HG03571 (cell line): Measurements from ENCODE around the gene METTL17.

Source experiments
- ATAC-seq: cut with Tn5 transposase; IDR thresholded peaks from one replicate; pipeline ENCODE4 v1.9.1; 2021; ENCODE audit not compliant: unreplicated experiment

Gene METTL17

DNA sequence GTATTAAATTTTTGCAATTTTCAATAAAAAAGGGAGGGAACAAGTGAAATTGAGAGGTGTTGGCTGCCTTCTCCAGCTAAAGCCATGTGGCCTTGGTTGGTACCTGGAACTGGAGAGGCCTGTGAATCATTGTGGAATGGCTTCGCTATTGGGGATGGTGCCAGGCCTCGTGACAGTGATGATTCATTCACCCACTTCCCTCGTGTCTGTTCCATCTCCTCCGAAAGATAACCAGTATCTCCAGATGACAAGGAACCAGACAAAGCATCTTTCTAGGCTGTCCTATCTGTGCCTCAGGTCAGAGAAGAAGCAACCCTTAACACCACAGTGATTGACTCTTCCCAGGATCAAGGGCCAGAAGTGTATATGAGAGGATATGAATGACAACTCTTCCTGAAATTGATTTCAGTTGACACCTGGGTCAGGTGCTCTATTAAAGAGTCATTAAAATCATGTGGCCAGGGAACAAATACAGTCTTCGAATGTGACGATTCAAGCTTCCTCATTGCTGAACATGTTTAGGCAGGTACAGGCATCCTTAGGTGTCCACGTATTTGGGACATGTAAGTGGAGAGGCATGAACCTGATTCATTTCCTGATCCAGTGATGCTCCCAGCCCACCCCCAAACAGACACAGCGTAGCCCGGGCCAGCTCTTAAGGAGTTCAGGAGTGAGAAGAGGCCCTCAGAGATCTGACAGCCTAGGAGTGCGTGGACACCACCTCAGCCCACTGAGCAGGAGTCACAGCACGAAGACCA is 52.1 kb downstream of the METTL17 start, which contains the start of gene RNASE7:
Gene RNASE7 (plus strand): TSS at position 687 of the 758 bp plus-strand sequence. CDS start 631 bp downstream, outside the sequence.
- no peak for ATAC-seq

DNA sequence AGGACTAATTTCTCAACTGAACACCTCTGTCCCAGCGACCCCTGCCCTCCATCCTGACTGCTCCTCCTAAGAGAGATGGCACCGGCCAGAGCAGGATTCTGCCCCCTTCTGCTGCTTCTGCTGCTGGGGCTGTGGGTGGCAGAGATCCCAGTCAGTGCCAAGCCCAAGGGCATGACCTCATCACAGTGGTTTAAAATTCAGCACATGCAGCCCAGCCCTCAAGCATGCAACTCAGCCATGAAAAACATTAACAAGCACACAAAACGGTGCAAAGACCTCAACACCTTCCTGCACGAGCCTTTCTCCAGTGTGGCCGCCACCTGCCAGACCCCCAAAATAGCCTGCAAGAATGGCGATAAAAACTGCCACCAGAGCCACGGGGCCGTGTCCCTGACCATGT is 53.1 kb downstream of the METTL17 start:
- no peak for ATAC-seq

DNA sequence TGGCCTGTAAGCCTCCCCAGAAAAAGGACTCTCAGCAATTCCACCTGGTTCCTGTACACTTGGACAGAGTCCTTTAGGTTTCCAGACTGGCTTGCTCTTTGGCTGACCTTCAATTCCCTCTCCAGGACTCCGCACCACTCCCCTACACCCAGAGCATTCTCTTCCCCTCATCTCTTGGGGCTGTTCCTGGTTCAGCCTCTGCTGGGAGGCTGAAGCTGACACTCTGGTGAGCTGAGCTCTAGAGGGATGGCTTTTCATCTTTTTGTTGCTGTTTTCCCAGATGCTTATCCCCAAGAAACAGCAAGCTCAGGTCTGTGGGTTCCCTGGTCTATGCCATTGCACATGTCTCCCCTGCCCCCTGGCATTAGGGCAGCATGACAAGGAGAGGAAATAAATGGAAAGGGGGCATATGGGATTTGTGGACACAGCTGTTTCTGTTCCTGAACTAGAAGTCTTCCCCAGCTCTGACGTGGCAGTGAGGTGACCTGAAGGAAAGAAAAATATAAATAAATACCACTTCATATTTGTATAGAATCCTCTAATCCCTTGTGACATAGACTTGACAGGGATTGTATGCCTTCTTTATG is 53.7 kb downstream of the METTL17 start:
- no peak for ATAC-seq

DNA sequence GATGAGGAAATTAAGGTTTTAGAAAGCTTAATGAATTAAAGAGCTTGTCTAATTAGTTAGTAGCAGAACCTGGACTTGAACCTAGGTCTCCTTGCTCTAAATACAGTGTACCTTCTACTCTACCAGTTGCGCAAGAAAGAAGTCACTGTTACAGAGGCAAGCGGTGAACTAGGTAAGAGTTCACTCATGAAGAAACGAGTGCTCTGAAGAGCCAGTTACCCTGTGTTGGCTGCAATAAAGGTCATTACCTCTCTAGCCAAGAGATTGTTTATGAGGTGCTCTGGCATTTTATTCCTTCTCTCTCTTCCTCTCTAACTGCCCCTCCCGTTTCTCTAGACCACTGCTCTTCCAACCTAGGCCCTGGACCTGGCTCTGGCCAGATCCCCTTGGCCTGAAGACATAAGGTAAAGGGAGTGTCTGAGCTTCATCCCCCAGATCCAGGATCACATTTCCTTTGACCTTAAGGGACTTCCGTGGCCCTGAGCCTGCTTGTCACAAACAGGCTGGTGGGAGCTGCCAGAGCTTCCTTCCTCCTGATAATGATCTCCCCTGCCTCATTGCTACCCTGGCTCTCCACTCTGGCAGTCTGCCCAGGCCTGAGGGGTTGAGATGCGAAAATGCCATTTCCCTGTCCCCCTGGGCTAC is 54.3 kb downstream of the METTL17 start:
- no peak for ATAC-seq
